H1 (cell line): ENCODE measurements around the gene GPSM1. TPM values are rescaled to one million over a fixed set of nuclear protein-coding genes. Genes with fewer than 3 reads are reported as not detected.

Source experiments
- CTCF ChIA-PET: fragments of 300-600 bp; sonication (Branson Sonifier 250); formaldehyde crosslinking; loops from one replicate; lab custom pipeline; 2021; ENCODE audit not compliant: partially characterized antibody; lab: Charles Lee
- POLR2A ChIA-PET: fragments of 300-600 bp; sonication (Branson Sonifier 250); formaldehyde crosslinking; loops from one replicate; lab custom pipeline; 2021; ENCODE audit warnings: inconsistent platforms; ENCODE audit not compliant: partially characterized antibody; lab: Charles Lee
- DNase-seq, 2 experiments: peaks; one replicate each; pipeline versions ENCODE4 v3.0.0 to v3.0.0-alpha.2; 2010 to 2022; ENCODE audit warnings: low spot score in 2 of 2, low read depth in 1 of 2, mixed read lengths in 1 of 2
- FAIRE-seq: peaks from 2 replicates; lab custom pipeline; 2011; peaks lifted over from hg19 to GRCh38; lab: Jason Lieb, UNC
- H2AFZ ChIP-seq: 2 replicates; pipeline ENCODE4 v1.8.1; 2012; ENCODE audit warnings: low read length, inconsistent platforms
- H2AK5ac ChIP-seq: 2 replicates; pipeline ENCODE4 v1.6.1; 2013; ENCODE audit warnings: low read depth, low read length
- H2BK120ac ChIP-seq: replicated peaks from 2 replicates; pipeline ENCODE3; 2013; ENCODE audit warnings: low read depth, low read length, inconsistent platforms
- H2BK12ac ChIP-seq: 2 replicates; pipeline ENCODE4 v1.6.1; 2013; ENCODE audit warnings: low read depth, low read length
- H2BK15ac ChIP-seq: 2 replicates; pipeline ENCODE4 v1.6.1; 2013; ENCODE audit warnings: low read length
- H2BK20ac ChIP-seq: 2 replicates; pipeline ENCODE4 v1.6.1; 2013; ENCODE audit warnings: low read length
- H2BK5ac ChIP-seq: 2 replicates; pipeline ENCODE4 v1.6.1; 2013; ENCODE audit warnings: low read depth, low read length
- H3K14ac ChIP-seq: 2 replicates; pipeline ENCODE4 v1.6.1; 2013; ENCODE audit warnings: inconsistent platforms; ENCODE audit not compliant: insufficient read length
- H3K18ac ChIP-seq: 2 replicates; pipeline ENCODE4 v1.6.1; 2013; ENCODE audit warnings: low read length; ENCODE audit errors: extremely low read depth
- H3K23ac ChIP-seq: 2 replicates; pipeline ENCODE4 v1.6.1; 2013; ENCODE audit warnings: inconsistent platforms; ENCODE audit not compliant: insufficient read length
- H3K23me2 ChIP-seq: 2 replicates; pipeline ENCODE4 v1.6.1; 2013; ENCODE audit warnings: low read depth, low read length
- H3K27ac ChIP-seq: 2 replicates; pipeline ENCODE4 v1.6.1; 2011; ENCODE audit warnings: low read depth, low read length, inconsistent platforms
- H3K27me3 ChIP-seq, 4 experiments: replicated peaks in 1 of 4; 1 replicate in 1 of 4; 2 replicates in 3 of 4; pipeline versions ENCODE4 v1.6.1 to v1.8.1; 2011 to 2013; ENCODE audit warnings: low read length in 3 of 4, mild to moderate bottlenecking in 3 of 4, inconsistent platforms in 2 of 4, mixed read lengths in 2 of 4, moderate library complexity in 1 of 4; ENCODE audit not compliant: control insufficient read depth in 3 of 4, insufficient read depth in 3 of 4; ENCODE audit errors: extremely low read depth in 1 of 4
- H3K36me3 ChIP-seq, 4 experiments: 2 replicates each; pipeline versions ENCODE4 v1.6.1 to v1.8.1; 2011 to 2013; ENCODE audit warnings: mild to moderate bottlenecking in 4 of 4, low read length in 3 of 4, moderate library complexity in 2 of 4, control low read depth in 1 of 4, inconsistent platforms in 1 of 4; ENCODE audit not compliant: insufficient read depth in 4 of 4, control insufficient read depth in 2 of 4
- H3K4ac ChIP-seq: replicated peaks from 2 replicates; pipeline ENCODE3; 2013; ENCODE audit warnings: low read length, low read depth, mixed read lengths, inconsistent platforms; ENCODE audit not compliant: insufficient read length
- H3K4me1 ChIP-seq, 4 experiments: replicated peaks in 1 of 4; 1 replicate in 1 of 4; 2 replicates in 3 of 4; pipeline versions ENCODE4 v1.6.1 to v1.8.1; 2011 to 2013; ENCODE audit warnings: low read length in 3 of 4, inconsistent platforms in 2 of 4, mixed read lengths in 1 of 4; ENCODE audit not compliant: insufficient read depth in 4 of 4, control insufficient read depth in 3 of 4
- H3K4me2 ChIP-seq, 2 experiments: 2 replicates each; pipeline versions ENCODE4 v1.6.1 to v1.8.1; 2011 to 2013; ENCODE audit warnings: low read depth in 2 of 2, low read length in 2 of 2, control low read depth in 1 of 2, inconsistent platforms in 1 of 2, mild to moderate bottlenecking in 1 of 2; ENCODE audit not compliant: insufficient read depth in 1 of 2
- H3K4me3 ChIP-seq, 4 experiments: fragments of 200-600, 300-600 bp in 1 of 4; sonication (generic), shearing (Covaris generic), sonication (Bioruptor Twin) in 1 of 4; 2 replicates each; pipeline versions ENCODE4 v1.5.1 to v1.8.1; 2011 to 2016; ENCODE audit warnings: low read length in 4 of 4, low read depth in 3 of 4, control low read depth in 2 of 4, inconsistent platforms in 2 of 4, mild to moderate bottlenecking in 2 of 4, mixed read lengths in 1 of 4, moderate library complexity in 1 of 4; ENCODE audit not compliant: insufficient read depth in 2 of 4; ENCODE audit errors: extremely low read depth in 1 of 4
- H3K56ac ChIP-seq: replicated peaks from 2 replicates; pipeline ENCODE3; 2013; ENCODE audit warnings: low read depth, mild to moderate bottlenecking, mixed read lengths, low read length, inconsistent platforms; ENCODE audit not compliant: insufficient read length
- H3K79me1 ChIP-seq: 2 replicates; pipeline ENCODE4 v1.6.1; 2013; ENCODE audit warnings: low read depth, low read length, control low read depth
- H3K79me2 ChIP-seq, 2 experiments: 2 replicates each; pipeline versions ENCODE4 v1.6.1 to v1.8.1; 2012 to 2013; ENCODE audit warnings: low read length in 2 of 2, mild to moderate bottlenecking in 2 of 2, inconsistent platforms in 1 of 2; ENCODE audit not compliant: insufficient read depth in 2 of 2, control insufficient read depth in 1 of 2
- H3K9ac ChIP-seq, 4 experiments: replicated peaks in 1 of 4; 1 replicate in 1 of 4; 2 replicates in 3 of 4; pipeline versions ENCODE4 v1.6.1 to v1.8.1; 2011 to 2013; ENCODE audit warnings: low read depth in 3 of 4, low read length in 3 of 4, control low read depth in 2 of 4, mild to moderate bottlenecking in 2 of 4, moderate library complexity in 2 of 4, inconsistent platforms in 1 of 4; ENCODE audit errors: extremely low read depth in 1 of 4
- H3K9me3 ChIP-seq, 2 experiments: 2 replicates each; pipeline versions ENCODE4 v1.6.1 to v1.8.1; 2012 to 2013; ENCODE audit warnings: mild to moderate bottlenecking in 2 of 2, moderate library complexity in 2 of 2, control low read depth in 1 of 2, inconsistent platforms in 1 of 2, low read depth in 1 of 2, low read length in 1 of 2, mixed read lengths in 1 of 2; ENCODE audit not compliant: insufficient read depth in 2 of 2
- H4K20me1 ChIP-seq, 2 experiments: replicated peaks in 1 of 2; 2 replicates each; pipeline versions ENCODE3 to v1.8.1; 2011 to 2013; ENCODE audit warnings: inconsistent platforms in 2 of 2, low read length in 2 of 2, mild to moderate bottlenecking in 1 of 2; ENCODE audit not compliant: insufficient read depth in 2 of 2, control insufficient read depth in 1 of 2
- H4K5ac ChIP-seq: 2 replicates; pipeline ENCODE4 v1.6.1; 2013; ENCODE audit warnings: low read length, low read depth, mixed read lengths, inconsistent platforms; ENCODE audit not compliant: insufficient read length
- H4K8ac ChIP-seq: 2 replicates; pipeline ENCODE4 v1.8.0; 2013; ENCODE audit warnings: mild to moderate bottlenecking, moderate library complexity, low read length, inconsistent platforms; ENCODE audit not compliant: insufficient read depth; ENCODE audit errors: extremely low read depth
- H4K91ac ChIP-seq: replicated peaks from 2 replicates; pipeline ENCODE3; 2013; ENCODE audit warnings: low read length, mixed read lengths, inconsistent platforms; ENCODE audit not compliant: insufficient read length
- CHD2 ChIP-seq: IDR thresholded peaks from 2 replicates; pipeline ENCODE4 v1.6.1; 2012; ENCODE audit warnings: low read length, improper control_type of control experiment
- EP300 ChIP-seq, 2 experiments: IDR thresholded peaks; 1 replicate in 1 of 2; 2 replicates in 1 of 2; pipeline ENCODE4 v1.6.1; 2011 to 2012; ENCODE audit warnings: low read depth in 2 of 2, low read length in 2 of 2, mild to moderate bottlenecking in 2 of 2, borderline replicate concordance in 1 of 2, inconsistent platforms in 1 of 2, moderate library complexity in 1 of 2
- KDM5A ChIP-seq: fragments of 200-600 bp; IDR thresholded peaks from 2 replicates; pipeline ENCODE4 v1.7.1; 2012; ENCODE audit warnings: mild to moderate bottlenecking, low read length, inconsistent platforms, mixed read lengths
- NRF1 ChIP-seq: IDR thresholded peaks from 2 replicates; pipeline ENCODE4 v1.6.1; 2011; ENCODE audit warnings: mild to moderate bottlenecking, low read depth, low read length, improper control_type of control experiment
- POLR2AphosphoS5 ChIP-seq: IDR thresholded peaks from 2 replicates; pipeline ENCODE4 v1.6.1; 2011; ENCODE audit warnings: low read depth, low read length
- RXRA ChIP-seq: IDR thresholded peaks from 2 replicates; pipeline ENCODE4 v1.6.1; 2011; ENCODE audit warnings: low read depth, mild to moderate bottlenecking, low read length, moderate library complexity; ENCODE audit not compliant: insufficient read depth
- SP4 ChIP-seq: IDR thresholded peaks from 2 replicates; pipeline ENCODE4 v1.6.1; 2012; ENCODE audit warnings: low read length, inconsistent platforms
- SUZ12 ChIP-seq: fragments of 200-600 bp; sonication (generic); IDR thresholded peaks from 2 replicates; pipeline ENCODE4 v1.6.1; 2012; ENCODE audit warnings: mild to moderate bottlenecking, inconsistent platforms, low read length, moderate library complexity, mixed read lengths
- TAF7 ChIP-seq: optimal IDR thresholded peaks from 2 replicates; pipeline ENCODE3; 2011; ENCODE audit warnings: low read depth, mild to moderate bottlenecking, inconsistent platforms, low read length, moderate library complexity, borderline replicate concordance
- WGBS, 2 experiments: shearing (Covaris generic) in 1 of 2; methylation state at CpG; one replicate each; pipeline versions ENCODE4 v1.1.6 to v1.1.7; 2013 to 2015; ENCODE audit warnings: low lambda C conversion rate in 2 of 2, mixed read lengths in 2 of 2, inconsistent platforms in 1 of 2, low coverage in 1 of 2, missing lambda C conversion rate in 1 of 2; ENCODE audit not compliant: insufficient replicate concordance in 2 of 2, insufficient coverage in 1 of 2, insufficient read length in 1 of 2; ENCODE audit errors: extremely low coverage in 1 of 2, missing lambda C conversion rate in 1 of 2; 5-methylcytosine and 5-hydroxymethylcytosine counted together
- polyA plus RNA-seq, 7 experiments: library from polyadenylated mRNA; depleted of rRNA in 3 of 7; stranded (reverse) in 5 of 7; unstranded in 2 of 7; fragments of >200 nt in 5 of 7; fragments of 200-250 nt in 2 of 7; gene quantifications; 1 replicate in 5 of 7; 2 replicates in 1 of 7; 4 replicates in 1 of 7; pipeline versions ENCODE4 v1.2.1 to v1.2.3, GENCODE V29; 2011 to 2013; ENCODE audit warnings: missing spikeins in 2 of 7, mixed read lengths in 2 of 7
- total RNA-seq: library from RNA; stranded (reverse); fragmentation: NEBNext Ultra II Directional; extraction: Animal tissue kit (Norgen Biotek cat#: 25700); gene quantifications from 2 replicates; pipeline ENCODE4 v1.2.1, GENCODE V29; 2021
- TF ChIP-seq, protein P1 (sequence below): IDR thresholded peaks from 2 replicates; pipeline ENCODE4 v1.6.1; 2012; ENCODE audit warnings: low read length, inconsistent platforms
- TF ChIP-seq, protein P2 (sequence below): IDR thresholded peaks from 2 replicates; pipeline ENCODE4 v1.6.1; 2012; ENCODE audit warnings: inconsistent platforms

GPSM1 gene
- total and polyA plus RNA-seq, 2 of the 8 experiments (the other 6 are each of a cell fraction or from before 2014, with no cell fraction given) = 12.8 to 18.0 TPM

DNA sequence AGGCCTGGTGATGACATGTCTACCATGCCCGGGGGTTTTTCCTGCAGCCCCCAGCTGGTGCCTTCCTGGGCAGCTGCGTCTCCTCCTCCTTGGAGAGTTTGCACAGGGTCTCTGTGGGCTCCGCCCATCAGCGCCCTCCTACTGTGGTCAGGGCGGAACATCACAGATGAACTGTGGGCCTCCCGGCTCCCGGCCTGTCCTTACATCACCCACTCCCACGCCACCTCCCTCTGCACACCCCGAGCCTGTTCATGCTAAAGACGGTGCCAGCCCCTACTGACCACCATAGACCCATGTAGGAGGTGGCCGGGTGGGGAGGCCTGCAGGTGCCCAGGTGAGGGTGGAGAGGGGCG lies 12.6 kb downstream of the GPSM1 start:
- Histone ChIP-seq H3K56ac (no peak overlapping the region), H3K18ac (no peak overlapping the region), H3K23ac (no peak overlapping the region), H3K9me3 (no peaks in the 10 kb centered on the region), H2AK5ac (no peak overlapping the region), H2BK120ac (no peak overlapping the region), H2AFZ (no peak overlapping the region), H3K4me2 (no peak overlapping the region), H3K27ac (no peak overlapping the region), H4K5ac (no peak overlapping the region), H2BK5ac (no peak overlapping the region), H3K4me3 (no peak overlapping the region), H4K20me1 (no peaks in the 10 kb centered on the region), H3K36me3 (peaks cover 0 to 4% (median 0%) of the 10 kb centered on the region in 4 experiments; a peak in 2 of 8 replicates), H3K27me3 (no peaks in the 10 kb centered on the region), H2BK15ac (no peak overlapping the region), H4K91ac (no peak overlapping the region), H3K4ac (no peak overlapping the region), H3K4me1 (peaks cover 0 to 9% (median 8%) of the 10 kb centered on the region in 4 experiments; a peak in 6 of 7 replicates), H3K79me2 (no peaks in the 10 kb centered on the region), H3K79me1 (no peaks in the 10 kb centered on the region), H3K14ac (no peak overlapping the region), H4K8ac (no peak overlapping the region), H3K23me2 (peaks cover 2% of the 10 kb centered on the region; the same call in 1 of the 2 replicates), H2BK20ac (no peak overlapping the region), H2BK12ac (no peak overlapping the region), H3K9ac (no peak overlapping the region)
- ChIA-PET CTCF (interaction anchor here (0.7 to 1.9 kb wide), 11 partner anchors 9 to 134 kb away, joined by 3 to 15 read pairs (median 3); partner anchors contain the start of gene DNLZ), POLR2A (interaction anchor here (1.3 to 1.4 kb wide), 2 partner anchors 27 to 66 kb away, joined by 3 to 4 read pairs; no protein-coding TSS in a partner anchor)
- 92% methylated on average over 11 of the region's 12 CpGs; no CpG with 5 or more reads in 1 of the 2 experiments for WGBS, 2 experiments
- DNase-seq = no peak
- no peak for FAIRE-seq
- TF ChIP-seq TAF7 (no peak), KDM5A (no peak), CHD2 (no peak), RXRA (no peak), SP4 (no peak), EP300 (IDR thresholded peaks at IDR 0.05; ENCODE audit: borderline replicate concordance in 1 of 2, low read depth in 2 of 2, low read length in 2 of 2) (no peak), SUZ12 (no peak), NRF1 (no peak), POLR2AphosphoS5 (no peak)
- TF ChIP-seq, protein P1, sequence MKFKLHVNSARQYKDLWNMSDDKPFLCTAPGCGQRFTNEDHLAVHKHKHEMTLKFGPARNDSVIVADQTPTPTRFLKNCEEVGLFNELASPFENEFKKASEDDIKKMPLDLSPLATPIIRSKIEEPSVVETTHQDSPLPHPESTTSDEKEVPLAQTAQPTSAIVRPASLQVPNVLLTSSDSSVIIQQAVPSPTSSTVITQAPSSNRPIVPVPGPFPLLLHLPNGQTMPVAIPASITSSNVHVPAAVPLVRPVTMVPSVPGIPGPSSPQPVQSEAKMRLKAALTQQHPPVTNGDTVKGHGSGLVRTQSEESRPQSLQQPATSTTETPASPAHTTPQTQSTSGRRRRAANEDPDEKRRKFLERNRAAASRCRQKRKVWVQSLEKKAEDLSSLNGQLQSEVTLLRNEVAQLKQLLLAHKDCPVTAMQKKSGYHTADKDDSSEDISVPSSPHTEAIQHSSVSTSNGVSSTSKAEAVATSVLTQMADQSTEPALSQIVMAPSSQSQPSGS = no peak
- TF ChIP-seq, protein P2, sequence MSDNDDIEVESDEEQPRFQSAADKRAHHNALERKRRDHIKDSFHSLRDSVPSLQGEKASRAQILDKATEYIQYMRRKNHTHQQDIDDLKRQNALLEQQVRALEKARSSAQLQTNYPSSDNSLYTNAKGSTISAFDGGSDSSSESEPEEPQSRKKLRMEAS = no peak
